Effector memory CD8-positive, alpha-beta T cell (primary cell): ENCODE results near the gene SLC25A44.
A peak's percentile ranks its signal among the peaks of the same experiment; 100 is the strongest.

Experiments used
- ATAC-seq: fragments of 150-1000 bp; cut with Tn5 transposase; replicated peaks from 2 replicates; pipeline ENCODE4 v1.10.0; 2021; ENCODE audit warnings: mild to moderate bottlenecking, moderate library complexity
- DNase-seq, 3 experiments: peaks; one replicate each; pipeline ENCODE4 v3.0.0; 2021
- H3K27ac Mint-ChIP-seq, 2 donors: one replicate each; pipeline ENCODE4 v1.8.0; 2022; ENCODE audit warnings: mild to moderate bottlenecking in 2 of 2, mixed read lengths in 2 of 2, moderate library complexity in 2 of 2
- H3K27me3 Mint-ChIP-seq, 2 donors: one replicate each; pipeline ENCODE4 v1.8.0; 2022; ENCODE audit warnings: mixed read lengths in 2 of 2
- H3K36me3 Mint-ChIP-seq: one replicate; pipeline ENCODE4 v1.8.0; 2022; ENCODE audit warnings: mild to moderate bottlenecking, moderate library complexity, mixed read lengths; ENCODE audit not compliant: insufficient read depth
- H3K4me1 Mint-ChIP-seq, 2 donors: one replicate each; pipeline ENCODE4 v1.8.0; 2022; ENCODE audit warnings: low read depth in 2 of 2, mixed read lengths in 2 of 2
- H3K4me3 Mint-ChIP-seq, 2 donors: one replicate each; pipeline ENCODE4 v1.8.0; 2022; ENCODE audit warnings: mild to moderate bottlenecking in 2 of 2, mixed read lengths in 2 of 2, moderate library complexity in 2 of 2
- H3K9me3 Mint-ChIP-seq, 2 donors: one replicate each; pipeline ENCODE4 v1.8.0; 2022; ENCODE audit warnings: mixed read lengths in 2 of 2

SLC25A44 gene

GRCh38 chr1:156221986-156222692 lies 28.2 kb downstream of the SLC25A44 start:
- ATAC-seq = no peak
- H3K4me3 Mint-ChIP-seq = peak overlapping the region in 1 of 2 donors; percentile 13
- H3K36me3 Mint-ChIP-seq = peaks cover 35% of the 10 kb centered on the region
- H3K9me3 Mint-ChIP-seq = no peaks in the 10 kb centered on the region
- peaks cover 29 to 31% of the 10 kb centered on the region in 2 donors for H3K4me1 Mint-ChIP-seq
- DNase-seq = no peak
- peak overlapping the region; percentile 78 to 84 for H3K27ac Mint-ChIP-seq
- H3K27me3 Mint-ChIP-seq = no peaks in the 10 kb centered on the region

- no peaks in the 10 kb centered on the region for H3K9me3 Mint-ChIP-seq
- DNase-seq = no peak
- ATAC-seq = no peak
- H3K4me3 Mint-ChIP-seq = no peak overlapping the region
- peaks cover 16 to 17% of the 10 kb centered on the region in 2 donors for H3K4me1 Mint-ChIP-seq
- peak overlapping the region in 1 of 2 donors; percentile 7 for H3K27ac Mint-ChIP-seq
- H3K27me3 Mint-ChIP-seq = no peaks in the 10 kb centered on the region
- peaks cover 53% of the 10 kb centered on the region for H3K36me3 Mint-ChIP-seq
Measured at GRCh38 chr1:156225677-156226014, 31.7 kb downstream of the SLC25A44 start.

- no peaks in the 10 kb centered on the region for H3K27me3 Mint-ChIP-seq
- ATAC-seq = no peak
- no peak overlapping the region for H3K4me3 Mint-ChIP-seq
- no peaks in the 10 kb centered on the region for H3K9me3 Mint-ChIP-seq
- DNase-seq = no peak
- H3K36me3 Mint-ChIP-seq = peaks cover 53% of the 10 kb centered on the region
- H3K27ac Mint-ChIP-seq = peak overlapping the region in 1 of 2 donors; percentile 39
- peaks cover 16 to 17% of the 10 kb centered on the region in 2 donors for H3K4me1 Mint-ChIP-seq
Measured at GRCh38 chr1:156226116-156226538, 32.2 kb downstream of the SLC25A44 start.

GRCh38 chr1:156226782-156227181 lies 32.9 kb downstream of the SLC25A44 start:
- peaks cover 56% of the 10 kb centered on the region for H3K36me3 Mint-ChIP-seq
- H3K4me3 Mint-ChIP-seq = no peak overlapping the region
- H3K9me3 Mint-ChIP-seq = no peaks in the 10 kb centered on the region
- ATAC-seq = no peak
- H3K27ac Mint-ChIP-seq = no peak overlapping the region
- H3K27me3 Mint-ChIP-seq = no peaks in the 10 kb centered on the region
- no peak for DNase-seq
- peaks cover 15 to 16% of the 10 kb centered on the region in 2 donors for H3K4me1 Mint-ChIP-seq

- peaks cover 50% of the 10 kb centered on the region for H3K36me3 Mint-ChIP-seq
- no peak overlapping the region for H3K4me3 Mint-ChIP-seq
Measured at GRCh38 chr1:156228501-156228900, 34.6 kb downstream of the SLC25A44 start.

GRCh38 chr1:156229809-156230472 lies 36.0 kb downstream of the SLC25A44 start:
- Mint-ChIP-seq H3K9me3 (no peaks in the 10 kb centered on the region), H3K4me1 (peaks cover 5 to 7% of the 10 kb centered on the region in 2 donors), H3K27ac (no peak overlapping the region), H3K36me3 (peaks cover 56% of the 10 kb centered on the region), H3K4me3 (no peak overlapping the region), H3K27me3 (no peaks in the 10 kb centered on the region)
- no peak for ATAC-seq
- DNase-seq = no peak

More at GRCh38 chr1:156228501-156228900, 34.6 kb downstream of the SLC25A44 start:
- H3K27ac Mint-ChIP-seq = no peak overlapping the region
- H3K27me3 Mint-ChIP-seq = no peaks in the 10 kb centered on the region
- H3K9me3 Mint-ChIP-seq = no peaks in the 10 kb centered on the region
- ATAC-seq = no peak
- no peak for DNase-seq
- peaks cover 5 to 7% of the 10 kb centered on the region in 2 donors for H3K4me1 Mint-ChIP-seq

- peaks cover 58% of the 10 kb centered on the region for H3K36me3 Mint-ChIP-seq
- peaks cover 1 to 5% of the 10 kb centered on the region in 2 donors for H3K4me1 Mint-ChIP-seq
- no peaks in the 10 kb centered on the region for H3K27me3 Mint-ChIP-seq
- no peaks in the 10 kb centered on the region for H3K9me3 Mint-ChIP-seq
- DNase-seq = no peak
- no peak overlapping the region for H3K4me3 Mint-ChIP-seq
- no peak for ATAC-seq
- H3K27ac Mint-ChIP-seq = no peak overlapping the region
Measured at GRCh38 chr1:156230473-156230837, 36.6 kb downstream of the SLC25A44 start.

- Mint-ChIP-seq H3K4me1 (no peaks in the 10 kb centered on the region), H3K27ac (no peak overlapping the region), H3K4me3 (no peak overlapping the region), H3K9me3 (no peaks in the 10 kb centered on the region), H3K27me3 (no peaks in the 10 kb centered on the region), H3K36me3 (peaks cover 66% of the 10 kb centered on the region)
- DNase-seq (no peak), ATAC-seq (no peak)
Measured at GRCh38 chr1:156232201-156232894, 38.4 kb downstream of the SLC25A44 start.

- no peaks in the 10 kb centered on the region for H3K27me3 Mint-ChIP-seq
- DNase-seq (no peak), ATAC-seq (no peak)
- no peaks in the 10 kb centered on the region for H3K4me1 Mint-ChIP-seq
- H3K27ac Mint-ChIP-seq = no peak overlapping the region
- no peak overlapping the region for H3K4me3 Mint-ChIP-seq
- H3K9me3 Mint-ChIP-seq = no peaks in the 10 kb centered on the region
- peaks cover 65% of the 10 kb centered on the region for H3K36me3 Mint-ChIP-seq
Measured at GRCh38 chr1:156233426-156234127, 39.7 kb downstream of the SLC25A44 start.

- H3K27ac Mint-ChIP-seq = peak overlapping the region in 1 of 2 donors; percentile 13
- no peak for DNase-seq
- peaks cover 52% of the 10 kb centered on the region for H3K36me3 Mint-ChIP-seq
- no peak overlapping the region for H3K4me3 Mint-ChIP-seq
- peaks cover 0 to 8% of the 10 kb centered on the region in 2 donors for H3K4me1 Mint-ChIP-seq
- H3K27me3 Mint-ChIP-seq = no peaks in the 10 kb centered on the region
- H3K9me3 Mint-ChIP-seq = no peaks in the 10 kb centered on the region
- ATAC-seq = no peak
Measured at GRCh38 chr1:156236164-156236563, 42.3 kb downstream of the SLC25A44 start.

GRCh38 chr1:156238248-156238647 lies 44.3 kb downstream of the SLC25A44 start:
- DNase-seq (no peak), ATAC-seq (no peak)
- H3K4me1 Mint-ChIP-seq = peaks cover 0 to 8% of the 10 kb centered on the region in 2 donors
- H3K27ac Mint-ChIP-seq = no peak overlapping the region
- H3K9me3 Mint-ChIP-seq = no peaks in the 10 kb centered on the region
- H3K4me3 Mint-ChIP-seq = no peak overlapping the region
- H3K36me3 Mint-ChIP-seq = peaks cover 48% of the 10 kb centered on the region
- no peaks in the 10 kb centered on the region for H3K27me3 Mint-ChIP-seq

GRCh38 chr1:156241311-156241811 lies 47.5 kb downstream of the SLC25A44 start:
- Mint-ChIP-seq H3K4me1 (peaks cover 15 to 23% of the 10 kb centered on the region in 2 donors), H3K4me3 (no peak overlapping the region), H3K27me3 (no peaks in the 10 kb centered on the region), H3K27ac (no peak overlapping the region), H3K9me3 (no peaks in the 10 kb centered on the region), H3K36me3 (peaks cover 46% of the 10 kb centered on the region)
- ATAC-seq = no peak
- DNase-seq = no peak

- Mint-ChIP-seq H3K9me3 (no peaks in the 10 kb centered on the region), H3K4me1 (peaks cover 15 to 23% of the 10 kb centered on the region in 2 donors), H3K4me3 (no peak within 1 kb of the TSS), H3K27me3 (no peaks in the 10 kb centered on the region), H3K27ac (peak within 1 kb of the TSS; percentile 13 to 71), H3K36me3 (peaks cover 44% of the 10 kb centered on the region)
- DNase-seq = no peak
- ATAC-seq = no peak
Measured at GRCh38 chr1:156241926-156242325, 48.0 kb downstream of the SLC25A44 start, which contains the start of gene BGLAP. BGLAP (plus strand) TSS chr1:156242184; CDS start chr1:156242232, 48 bp downstream.
